ENCODE results near the gene MRPL11.

The MRPL11 gene

GRCh38 chr11:66417000-66417399, 21.6 kb downstream of the MRPL11 start:
- no peak for TF ChIP-seq CTCF (IDR thresholded peaks at IDR 0.05; ENCODE audit: borderline replicate concordance, insufficient read depth, low read depth, low read length)
- no peak overlapping the region for H3K4me3 ChIP-seq (ENCODE audit: low read depth, low read length)

GRCh38 chr11:66415423-66415822, 23.2 kb downstream of the MRPL11 start:
- TF ChIP-seq CTCF (IDR thresholded peaks at IDR 0.05; ENCODE audit: borderline replicate concordance, insufficient read depth, low read depth, low read length): no peak
- H3K4me3 ChIP-seq (ENCODE audit: low read depth, low read length): no peak overlapping the region

GRCh38 chr11:66414120-66414934, 24.3 kb downstream of the MRPL11 start:
- TF ChIP-seq CTCF (IDR thresholded peaks at IDR 0.05; ENCODE audit: borderline replicate concordance, insufficient read depth, low read depth, low read length): no peak

GRCh38 chr11:66413167-66413566, 25.5 kb downstream of the MRPL11 start:
- no peak for TF ChIP-seq CTCF (IDR thresholded peaks at IDR 0.05; ENCODE audit: borderline replicate concordance, insufficient read depth, low read depth, low read length)
- H3K4me3 ChIP-seq (ENCODE audit: low read depth, low read length): no peak overlapping the region

More at GRCh38 chr11:66414120-66414934, 24.3 kb downstream of the MRPL11 start:
- no peak overlapping the region for H3K4me3 ChIP-seq (ENCODE audit: low read depth, low read length)

- TF ChIP-seq CTCF (IDR thresholded peaks at IDR 0.05; ENCODE audit: borderline replicate concordance, insufficient read depth, low read depth, low read length): no peak
- H3K4me3 ChIP-seq (ENCODE audit: low read depth, low read length): no peak overlapping the region
Measured at GRCh38 chr11:66412110-66412509, 26.5 kb downstream of the MRPL11 start.

GRCh38 chr11:66411323-66411722, 27.3 kb downstream of the MRPL11 start:
- TF ChIP-seq CTCF (IDR thresholded peaks at IDR 0.05; ENCODE audit: borderline replicate concordance, insufficient read depth, low read depth, low read length): no peak
- H3K4me3 ChIP-seq (ENCODE audit: low read depth, low read length): no peak overlapping the region

GRCh38 chr11:66410191-66410590, 28.5 kb downstream of the MRPL11 start:
- no peak for TF ChIP-seq CTCF (IDR thresholded peaks at IDR 0.05; ENCODE audit: borderline replicate concordance, insufficient read depth, low read depth, low read length)
- H3K4me3 ChIP-seq (ENCODE audit: low read depth, low read length): no peak overlapping the region
